Measurements from ENCODE around the gene TMEM170A.

Gene TMEM170A

DNA sequence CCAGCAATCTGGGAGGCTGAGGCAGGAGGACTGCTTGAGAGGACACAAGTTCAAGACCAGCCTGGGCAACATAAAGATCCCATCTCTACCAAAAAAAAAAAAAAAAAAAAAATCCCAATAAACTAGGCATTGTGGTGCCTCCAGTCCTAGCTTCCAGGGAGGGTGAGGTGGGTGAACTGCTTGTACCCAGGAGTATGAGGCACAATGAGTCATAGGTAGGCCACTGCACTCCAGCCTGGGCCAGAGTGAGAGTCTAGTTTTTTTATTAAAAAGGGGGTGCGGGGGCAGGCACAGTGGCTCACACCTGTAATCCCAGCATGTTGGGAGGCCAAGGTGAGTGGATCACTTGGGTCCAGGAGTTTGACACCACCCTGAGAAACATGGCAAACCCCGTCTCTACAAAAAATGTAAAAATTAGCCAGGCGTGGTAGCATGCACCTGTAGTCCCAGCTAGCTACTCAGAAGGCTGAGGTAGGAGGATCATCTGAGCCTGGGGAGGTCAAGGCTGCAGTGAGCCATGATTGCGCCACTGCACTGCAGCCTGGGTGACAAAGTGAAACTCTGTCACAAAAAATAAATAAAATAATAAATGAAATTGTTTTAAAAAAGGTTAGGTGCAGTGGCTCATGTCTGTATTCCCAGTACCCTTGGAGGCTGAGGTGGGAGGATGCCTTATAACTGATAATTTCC lies 38.6 kb upstream of the TMEM170A start:
- TF ChIP-seq EGR1 (IDR thresholded peaks at IDR 0.05) (no peak), RAD21 (IDR thresholded peaks at IDR 0.05; ENCODE audit: low read depth) (no peak), ZBTB7A (IDR thresholded peaks at IDR 0.05; ENCODE audit: low read depth) (no peak), CEBPB (IDR thresholded peaks at IDR 0.05) (no peak), YY1 (IDR thresholded peaks at IDR 0.05; ENCODE audit: low read depth) (no peak)
- TF ChIP-seq, protein P1, sequence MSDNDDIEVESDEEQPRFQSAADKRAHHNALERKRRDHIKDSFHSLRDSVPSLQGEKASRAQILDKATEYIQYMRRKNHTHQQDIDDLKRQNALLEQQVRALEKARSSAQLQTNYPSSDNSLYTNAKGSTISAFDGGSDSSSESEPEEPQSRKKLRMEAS (IDR thresholded peaks at IDR 0.05): no peak

DNA sequence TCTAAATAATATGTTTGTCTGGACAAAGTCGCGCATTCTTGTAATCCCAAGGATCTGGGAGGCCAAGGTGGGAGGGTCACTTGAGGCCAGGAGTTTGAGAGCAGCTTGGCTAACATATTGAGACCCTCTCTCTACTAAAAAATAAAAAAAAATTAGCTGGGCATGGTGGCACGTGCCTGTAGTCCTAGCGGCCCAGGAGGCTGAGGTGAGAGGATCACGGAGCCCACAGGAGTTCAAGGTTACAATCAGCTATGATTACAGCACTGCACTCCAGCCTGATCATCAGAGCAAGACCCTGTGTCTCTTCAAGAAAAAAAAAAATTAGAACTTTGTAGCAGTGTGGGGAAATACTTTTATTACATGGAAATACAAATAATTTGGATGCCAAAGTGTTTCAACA lies 36.9 kb upstream of the TMEM170A start:
- TF ChIP-seq ZBTB7A (IDR thresholded peaks at IDR 0.05; ENCODE audit: low read depth) (no peak), RAD21 (IDR thresholded peaks at IDR 0.05; ENCODE audit: low read depth) (no peak)

GRCh38 chr16:75498605-75499322 lies 34.3 kb upstream of the TMEM170A start:
- peak; percentile 76 for TF ChIP-seq NFIC (IDR thresholded peaks at IDR 0.05)

- TF ChIP-seq YY1 (IDR thresholded peaks at IDR 0.05; ENCODE audit: low read depth): no peak
- TF ChIP-seq ZBTB7A (IDR thresholded peaks at IDR 0.05; ENCODE audit: low read depth): no peak
- TF ChIP-seq CREB1 (IDR thresholded peaks at IDR 0.05; ENCODE audit: low read depth): no peak
- TF ChIP-seq, protein P2, sequence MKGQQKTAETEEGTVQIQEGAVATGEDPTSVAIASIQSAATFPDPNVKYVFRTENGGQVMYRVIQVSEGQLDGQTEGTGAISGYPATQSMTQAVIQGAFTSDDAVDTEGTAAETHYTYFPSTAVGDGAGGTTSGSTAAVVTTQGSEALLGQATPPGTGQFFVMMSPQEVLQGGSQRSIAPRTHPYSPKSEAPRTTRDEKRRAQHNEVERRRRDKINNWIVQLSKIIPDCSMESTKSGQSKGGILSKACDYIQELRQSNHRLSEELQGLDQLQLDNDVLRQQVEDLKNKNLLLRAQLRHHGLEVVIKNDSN (IDR thresholded peaks at IDR 0.05): no peak
- TF ChIP-seq, protein P1 (IDR thresholded peaks at IDR 0.05): no peak
These were observed 33.1 kb upstream of the TMEM170A start for GRCh38 chr16:75497558-75497957.

DNA sequence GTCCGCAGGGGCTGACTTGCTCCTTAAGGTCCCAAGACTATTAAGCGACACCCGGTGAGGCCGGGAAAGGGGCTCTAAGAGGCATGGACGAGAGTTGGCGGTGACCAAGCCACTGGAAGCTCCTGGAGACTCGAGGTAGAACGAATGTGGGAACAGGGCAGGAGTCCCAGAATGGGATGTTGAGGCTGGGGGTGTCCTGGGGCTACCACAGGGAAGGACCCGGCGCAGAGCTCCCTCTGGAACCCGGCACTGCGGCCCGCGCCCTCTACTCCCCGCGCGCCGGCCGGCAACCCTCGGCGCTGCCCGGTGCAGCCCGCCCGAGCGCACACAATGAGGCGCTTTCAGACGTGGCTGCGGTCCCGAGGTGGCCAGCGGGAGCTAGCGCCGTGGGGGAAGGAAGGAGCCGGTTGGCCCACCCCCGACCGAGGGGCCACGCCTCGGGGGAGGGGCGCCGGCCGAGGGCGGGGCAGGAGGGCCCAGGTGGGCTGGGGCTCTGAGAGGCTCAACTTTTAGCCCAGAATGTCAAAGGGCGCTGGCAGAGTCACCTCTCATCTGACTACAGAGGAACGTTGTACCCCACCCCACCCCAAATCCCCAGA lies 30.7 kb upstream of the TMEM170A start, which contains the start of gene CHST6:
Gene CHST6 (minus strand): TSS at position 366 of the 599 bp plus-strand sequence. CDS start 15,613 bp downstream, outside the sequence.
- TF ChIP-seq TAF1 (IDR thresholded peaks at IDR 0.05; ENCODE audit: low read depth): peak; percentile 70; the same call in 1 of the 2 replicates
- TF ChIP-seq EGR1 (IDR thresholded peaks at IDR 0.05): no peak
- no peak for TF ChIP-seq EP300 (IDR thresholded peaks at IDR 0.05; ENCODE audit: borderline replicate concordance)
- peak; percentile 28; the same call in 1 of the 2 replicates for TF ChIP-seq TCF12 (IDR thresholded peaks at IDR 0.05; ENCODE audit: low read depth)
- TF ChIP-seq, protein P2 (IDR thresholded peaks at IDR 0.05): no peak
- TF ChIP-seq, protein P1 (IDR thresholded peaks at IDR 0.05): peak; percentile 75
- no peak for TF ChIP-seq YY1 (IDR thresholded peaks at IDR 0.05; ENCODE audit: low read depth)
- no peak for TF ChIP-seq CREB1 (IDR thresholded peaks at IDR 0.05; ENCODE audit: low read depth)
- no peak for TF ChIP-seq FOXM1 (IDR thresholded peaks at IDR 0.05; ENCODE audit: borderline replicate concordance, low read depth)
- TF ChIP-seq TEAD4 (IDR thresholded peaks at IDR 0.05): no peak
- TF ChIP-seq ZBTB7A (IDR thresholded peaks at IDR 0.05; ENCODE audit: low read depth): peak; percentile 58; the same call in 1 of the 2 replicates
- TF ChIP-seq, protein P3, sequence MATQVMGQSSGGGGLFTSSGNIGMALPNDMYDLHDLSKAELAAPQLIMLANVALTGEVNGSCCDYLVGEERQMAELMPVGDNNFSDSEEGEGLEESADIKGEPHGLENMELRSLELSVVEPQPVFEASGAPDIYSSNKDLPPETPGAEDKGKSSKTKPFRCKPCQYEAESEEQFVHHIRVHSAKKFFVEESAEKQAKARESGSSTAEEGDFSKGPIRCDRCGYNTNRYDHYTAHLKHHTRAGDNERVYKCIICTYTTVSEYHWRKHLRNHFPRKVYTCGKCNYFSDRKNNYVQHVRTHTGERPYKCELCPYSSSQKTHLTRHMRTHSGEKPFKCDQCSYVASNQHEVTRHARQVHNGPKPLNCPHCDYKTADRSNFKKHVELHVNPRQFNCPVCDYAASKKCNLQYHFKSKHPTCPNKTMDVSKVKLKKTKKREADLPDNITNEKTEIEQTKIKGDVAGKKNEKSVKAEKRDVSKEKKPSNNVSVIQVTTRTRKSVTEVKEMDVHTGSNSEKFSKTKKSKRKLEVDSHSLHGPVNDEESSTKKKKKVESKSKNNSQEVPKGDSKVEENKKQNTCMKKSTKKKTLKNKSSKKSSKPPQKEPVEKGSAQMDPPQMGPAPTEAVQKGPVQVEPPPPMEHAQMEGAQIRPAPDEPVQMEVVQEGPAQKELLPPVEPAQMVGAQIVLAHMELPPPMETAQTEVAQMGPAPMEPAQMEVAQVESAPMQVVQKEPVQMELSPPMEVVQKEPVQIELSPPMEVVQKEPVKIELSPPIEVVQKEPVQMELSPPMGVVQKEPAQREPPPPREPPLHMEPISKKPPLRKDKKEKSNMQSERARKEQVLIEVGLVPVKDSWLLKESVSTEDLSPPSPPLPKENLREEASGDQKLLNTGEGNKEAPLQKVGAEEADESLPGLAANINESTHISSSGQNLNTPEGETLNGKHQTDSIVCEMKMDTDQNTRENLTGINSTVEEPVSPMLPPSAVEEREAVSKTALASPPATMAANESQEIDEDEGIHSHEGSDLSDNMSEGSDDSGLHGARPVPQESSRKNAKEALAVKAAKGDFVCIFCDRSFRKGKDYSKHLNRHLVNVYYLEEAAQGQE (IDR thresholded peaks at IDR 0.05; ENCODE audit: low read depth): no peak
- TF ChIP-seq NFIC (IDR thresholded peaks at IDR 0.05): no peak
- no peak for TF ChIP-seq CEBPB (IDR thresholded peaks at IDR 0.05)
- TF ChIP-seq RAD21 (IDR thresholded peaks at IDR 0.05; ENCODE audit: low read depth): no peak

GRCh38 chr16:75494661-75495075 lies 30.2 kb upstream of the TMEM170A start:
- TF ChIP-seq, protein P2 (IDR thresholded peaks at IDR 0.05): no peak
- no peak for TF ChIP-seq EP300 (IDR thresholded peaks at IDR 0.05; ENCODE audit: borderline replicate concordance)
- no peak for TF ChIP-seq EGR1 (IDR thresholded peaks at IDR 0.05)
- TF ChIP-seq RAD21 (IDR thresholded peaks at IDR 0.05; ENCODE audit: low read depth): no peak
- TF ChIP-seq YY1 (IDR thresholded peaks at IDR 0.05; ENCODE audit: low read depth): no peak
- TF ChIP-seq FOXM1 (IDR thresholded peaks at IDR 0.05; ENCODE audit: borderline replicate concordance, low read depth): no peak
- TF ChIP-seq TEAD4 (IDR thresholded peaks at IDR 0.05): no peak

GRCh38 chr16:75494184-75494583 lies 29.7 kb upstream of the TMEM170A start:
- TF ChIP-seq, protein P1 (IDR thresholded peaks at IDR 0.05): no peak
- no peak for TF ChIP-seq CEBPB (IDR thresholded peaks at IDR 0.05)
- TF ChIP-seq FOXM1 (IDR thresholded peaks at IDR 0.05; ENCODE audit: borderline replicate concordance, low read depth): no peak
- TF ChIP-seq EGR1 (IDR thresholded peaks at IDR 0.05): no peak
- TF ChIP-seq, protein P3 (IDR thresholded peaks at IDR 0.05; ENCODE audit: low read depth): no peak
- TF ChIP-seq TEAD4 (IDR thresholded peaks at IDR 0.05): no peak
- no peak for TF ChIP-seq YY1 (IDR thresholded peaks at IDR 0.05; ENCODE audit: low read depth)
